HCT116 (cell line): ENCODE results near the gene RNF217. TPM values are rescaled to one million over a fixed set of nuclear protein-coding genes. Genes with fewer than 3 reads are reported as not detected.

Experiments
- ATAC-seq: fragments of 200-7000 bp; cut with Tn5 transposase; 2 replicates; pipeline ENCODE4 v1.9.1; 2020; ENCODE audit warnings: mild to moderate bottlenecking, moderate library complexity
- BruUV-seq: library from RNA; stranded (reverse); fragments of 400-500 nt; replicated peaks from 2 replicates; lab custom pipeline; 2021; lab: Mats Ljungman, UMichigan
- CTCF ChIA-PET: fragments of 300-600 bp; sonication (Branson Sonifier 250); formaldehyde crosslinking; loops from one replicate; lab custom pipeline; 2021; ENCODE audit warnings: antibody characterized with exemption; lab: Charles Lee
- POLR2A ChIA-PET: fragments of 300-600, 350-600 bp; sonication (Branson Sonifier 250); formaldehyde crosslinking; loops from one replicate; lab custom pipeline; 2021; ENCODE audit warnings: antibody characterized with exemption; lab: Charles Lee
- RAD21 ChIA-PET, 2 experiments: fragments of 300-600 bp; sonication (Branson Sonifier 250); formaldehyde crosslinking; loops; one replicate each; lab custom pipeline; 2023; ENCODE audit warnings: low total read pairs in 2 of 2; ENCODE audit not compliant: uncharacterized antibody in 2 of 2, unreplicated experiment in 2 of 2, low non-redundant PET in 1 of 2; lab: Charles Lee
- DNase-seq: peaks from one replicate; pipeline ENCODE4 v3.0.0-alpha.2; 2010; ENCODE audit warnings: low read depth, low spot score
- H2AFZ ChIP-seq: fragments of 200-600 bp; shearing (Covaris generic), sonication (generic); 2 replicates; pipeline ENCODE4 v1.6.1; 2017; ENCODE audit warnings: low read depth, mixed run types, mixed read lengths, antibody characterized with exemption, low read length; ENCODE audit not compliant: poor library complexity, severe bottlenecking
- H3K27ac ChIP-seq: 2 replicates; pipeline ENCODE4 v1.5.1; 2012; ENCODE audit warnings: low read depth, low read length
- H3K27me3 ChIP-seq: fragments of 200-600 bp; sonication (generic); 2 replicates; pipeline ENCODE4 v1.6.1; 2016; ENCODE audit warnings: mixed run types, low read length, mixed read lengths; ENCODE audit not compliant: insufficient read depth
- H3K36me3 ChIP-seq, 2 experiments: fragments of 200-500 bp in 1 of 2; fragments of 200-600 bp in 1 of 2; sonication (Bioruptor generic) in 1 of 2; sonication (generic) in 1 of 2; 2 replicates each; pipeline versions ENCODE4 v1.5.1 to v1.6.1; 2014 to 2016; ENCODE audit warnings: low read length in 2 of 2, inconsistent platforms in 1 of 2, mixed read lengths in 1 of 2, mixed run types in 1 of 2; ENCODE audit not compliant: insufficient read depth in 2 of 2, control insufficient read depth in 1 of 2
- H3K4me1 ChIP-seq, 2 experiments: fragments of 200-600 bp in 1 of 2; sonication (generic) in 1 of 2; 2 replicates each; pipeline versions ENCODE4 v1.5.1 to v1.6.1; 2012 to 2017; ENCODE audit warnings: low read length in 2 of 2, inconsistent platforms in 1 of 2, mild to moderate bottlenecking in 1 of 2, mixed read lengths in 1 of 2, mixed run types in 1 of 2, moderate library complexity in 1 of 2; ENCODE audit not compliant: insufficient read depth in 2 of 2, control insufficient read depth in 1 of 2
- H3K4me2 ChIP-seq: fragments of 200-600 bp; sonication (generic); 2 replicates; pipeline ENCODE4 v1.6.1; 2017; ENCODE audit warnings: mixed run types, low read length, mixed read lengths
- H3K4me3 ChIP-seq, 2 experiments: fragments of 200-600 bp in 1 of 2; sonication (generic) in 1 of 2; replicated peaks in 1 of 2; 2 replicates each; pipeline ENCODE4 v1.5.1; 2011 to 2016; ENCODE audit warnings: low read length in 2 of 2, control low read depth in 1 of 2, low read depth in 1 of 2, mild to moderate bottlenecking in 1 of 2, mixed read lengths in 1 of 2, mixed run types in 1 of 2
- H3K79me2 ChIP-seq: fragments of 200-600 bp; sonication (generic); 2 replicates; pipeline ENCODE4 v1.6.1; 2017; ENCODE audit warnings: mild to moderate bottlenecking, mixed run types, low read length, moderate library complexity, mixed read lengths; ENCODE audit not compliant: insufficient read depth
- H3K9ac ChIP-seq: fragments of 200-600 bp; sonication (generic); 2 replicates; pipeline ENCODE4 v1.6.1; 2016; ENCODE audit warnings: low read length, mixed read lengths
- H3K9me2 ChIP-seq: fragments of 200-600 bp; sonication (generic), shearing (Covaris generic); 2 replicates; pipeline ENCODE4 v1.6.1; 2017; ENCODE audit warnings: mixed run types, mild to moderate bottlenecking, moderate library complexity; ENCODE audit not compliant: insufficient read depth
- H3K9me3 ChIP-seq, 2 experiments: fragments of 200-500 bp in 1 of 2; fragments of 200-600 bp in 1 of 2; sonication (Bioruptor generic) in 1 of 2; sonication (generic) in 1 of 2; 2 replicates each; pipeline ENCODE4 v1.6.1; 2014 to 2017; ENCODE audit warnings: low read length in 2 of 2, mixed read lengths in 2 of 2, inconsistent platforms in 1 of 2, low read depth in 1 of 2, mild to moderate bottlenecking in 1 of 2, mixed run types in 1 of 2, moderate library complexity in 1 of 2; ENCODE audit not compliant: control insufficient read depth in 1 of 2, insufficient read depth in 1 of 2
- H4K20me1 ChIP-seq: fragments of 200-600 bp; sonication (generic), shearing (Covaris generic); 2 replicates; pipeline ENCODE4 v1.6.1; 2017; ENCODE audit warnings: mixed run types, mild to moderate bottlenecking, moderate library complexity; ENCODE audit not compliant: insufficient read depth
- EGR1 ChIP-seq: IDR thresholded peaks from 2 replicates; pipeline ENCODE4 v1.6.1; 2012; ENCODE audit warnings: low read depth
- EZH2 ChIP-seq: fragments of 200-600 bp; sonication (generic); IDR thresholded peaks from 2 replicates; pipeline ENCODE4 v1.6.1; 2017; ENCODE audit warnings: antibody characterized with exemption, mixed run types
- FOSL1 ChIP-seq: IDR thresholded peaks from 2 replicates; pipeline ENCODE4 v1.6.1; 2012; ENCODE audit warnings: low read depth
- YY1 ChIP-seq: IDR thresholded peaks from 2 replicates; pipeline ENCODE4 v1.6.1; 2011; ENCODE audit warnings: low read length, low read depth, moderate library complexity, mild to moderate bottlenecking; ENCODE audit not compliant: insufficient replicate concordance; ENCODE audit errors: extremely low read depth
- intact Hi-C: fragments of 100-400 bp; cut with micrococcal nuclease; formaldehyde crosslinking; loops from 2 replicates; pipeline ENCODE4 v1.10.0; 2022
- total RNA-seq: library from RNA; stranded (reverse); gene quantifications from one replicate; pipeline ENCODE4 v1.2.1, GENCODE V29; 2021; ENCODE audit not compliant: unreplicated experiment
- TF ChIP-seq, protein P1 (sequence below): IDR thresholded peaks from 2 replicates; pipeline ENCODE4 v1.6.1; 2012; ENCODE audit warnings: low read depth
- TF ChIP-seq, protein P2 (sequence below), 3 experiments: fragments of 200-600 bp in 1 of 3; sonication (generic) in 1 of 3; IDR thresholded peaks in 2 of 3; conservative IDR thresholded peaks in 1 of 3; 2 replicates each; pipeline ENCODE4 v1.5.1; 2012 to 2017; ENCODE audit warnings: low read depth in 2 of 3, low read length in 2 of 3, antibody characterized with exemption in 1 of 3, borderline replicate concordance in 1 of 3, control low read depth in 1 of 3, mild to moderate bottlenecking in 1 of 3, mixed read lengths in 1 of 3, mixed run types in 1 of 3, moderate library complexity in 1 of 3; ENCODE audit not compliant: insufficient read depth in 1 of 3

Gene RNF217
- total RNA-seq, 1 experiment from 2014 or later, result 20.4 TPM

DNA sequence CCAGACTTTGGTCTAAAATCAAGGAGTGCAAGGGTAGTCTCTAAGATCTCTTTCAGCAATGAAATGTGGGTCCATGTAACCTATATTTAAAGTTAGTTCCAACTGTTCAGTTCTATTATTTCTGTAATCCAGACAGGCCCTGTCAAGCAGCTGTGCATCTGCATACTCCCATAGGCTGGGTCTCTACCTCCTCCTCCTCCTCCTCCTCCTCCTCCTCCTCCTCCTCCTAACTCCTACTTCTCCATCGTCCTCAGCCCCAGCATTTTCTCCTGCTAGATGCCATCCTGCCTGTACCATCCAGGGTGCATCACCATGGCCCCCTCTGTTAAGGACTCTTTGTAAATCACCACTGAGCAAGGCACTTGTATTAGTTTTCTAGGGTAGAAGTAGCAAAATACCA lies 138.9 kb downstream of the RNF217 start:
- ChIA-PET RAD21 (no interaction called here), POLR2A (no interaction called here), CTCF (no interaction called here)
- Histone ChIP-seq H3K4me2 (no peak overlapping the region), H3K9me3 (no peaks in the 10 kb centered on the region), H3K4me3 (no peak overlapping the region), H3K27me3 (no peaks in the 10 kb centered on the region), H3K27ac (no peak overlapping the region), H4K20me1 (no peaks in the 10 kb centered on the region), H3K9me2 (no peaks in the 10 kb centered on the region), H3K36me3 (no peaks in the 10 kb centered on the region), H3K79me2 (no peaks in the 10 kb centered on the region), H3K9ac (no peak overlapping the region), H2AFZ (peak overlapping the region; percentile 4), H3K4me1 (peaks cover 8 to 41% of the 10 kb centered on the region in 2 experiments; a peak in 3 of 4 replicates)
- intact Hi-C loops, result loop anchor here (2.0 to 10.0 kb wide), 2 partner anchors 54 to 136 kb away; partner anchors contain the start of gene RNF217
- DNase-seq (no peak), ATAC-seq (no peak)
- BruUV-seq, result no TSS peak
- TF ChIP-seq FOSL1 (no peak), EGR1 (no peak), EZH2 (no peak), YY1 (no peak)
- TF ChIP-seq, protein P1, sequence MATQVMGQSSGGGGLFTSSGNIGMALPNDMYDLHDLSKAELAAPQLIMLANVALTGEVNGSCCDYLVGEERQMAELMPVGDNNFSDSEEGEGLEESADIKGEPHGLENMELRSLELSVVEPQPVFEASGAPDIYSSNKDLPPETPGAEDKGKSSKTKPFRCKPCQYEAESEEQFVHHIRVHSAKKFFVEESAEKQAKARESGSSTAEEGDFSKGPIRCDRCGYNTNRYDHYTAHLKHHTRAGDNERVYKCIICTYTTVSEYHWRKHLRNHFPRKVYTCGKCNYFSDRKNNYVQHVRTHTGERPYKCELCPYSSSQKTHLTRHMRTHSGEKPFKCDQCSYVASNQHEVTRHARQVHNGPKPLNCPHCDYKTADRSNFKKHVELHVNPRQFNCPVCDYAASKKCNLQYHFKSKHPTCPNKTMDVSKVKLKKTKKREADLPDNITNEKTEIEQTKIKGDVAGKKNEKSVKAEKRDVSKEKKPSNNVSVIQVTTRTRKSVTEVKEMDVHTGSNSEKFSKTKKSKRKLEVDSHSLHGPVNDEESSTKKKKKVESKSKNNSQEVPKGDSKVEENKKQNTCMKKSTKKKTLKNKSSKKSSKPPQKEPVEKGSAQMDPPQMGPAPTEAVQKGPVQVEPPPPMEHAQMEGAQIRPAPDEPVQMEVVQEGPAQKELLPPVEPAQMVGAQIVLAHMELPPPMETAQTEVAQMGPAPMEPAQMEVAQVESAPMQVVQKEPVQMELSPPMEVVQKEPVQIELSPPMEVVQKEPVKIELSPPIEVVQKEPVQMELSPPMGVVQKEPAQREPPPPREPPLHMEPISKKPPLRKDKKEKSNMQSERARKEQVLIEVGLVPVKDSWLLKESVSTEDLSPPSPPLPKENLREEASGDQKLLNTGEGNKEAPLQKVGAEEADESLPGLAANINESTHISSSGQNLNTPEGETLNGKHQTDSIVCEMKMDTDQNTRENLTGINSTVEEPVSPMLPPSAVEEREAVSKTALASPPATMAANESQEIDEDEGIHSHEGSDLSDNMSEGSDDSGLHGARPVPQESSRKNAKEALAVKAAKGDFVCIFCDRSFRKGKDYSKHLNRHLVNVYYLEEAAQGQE, result no peak
- TF ChIP-seq, protein P2, sequence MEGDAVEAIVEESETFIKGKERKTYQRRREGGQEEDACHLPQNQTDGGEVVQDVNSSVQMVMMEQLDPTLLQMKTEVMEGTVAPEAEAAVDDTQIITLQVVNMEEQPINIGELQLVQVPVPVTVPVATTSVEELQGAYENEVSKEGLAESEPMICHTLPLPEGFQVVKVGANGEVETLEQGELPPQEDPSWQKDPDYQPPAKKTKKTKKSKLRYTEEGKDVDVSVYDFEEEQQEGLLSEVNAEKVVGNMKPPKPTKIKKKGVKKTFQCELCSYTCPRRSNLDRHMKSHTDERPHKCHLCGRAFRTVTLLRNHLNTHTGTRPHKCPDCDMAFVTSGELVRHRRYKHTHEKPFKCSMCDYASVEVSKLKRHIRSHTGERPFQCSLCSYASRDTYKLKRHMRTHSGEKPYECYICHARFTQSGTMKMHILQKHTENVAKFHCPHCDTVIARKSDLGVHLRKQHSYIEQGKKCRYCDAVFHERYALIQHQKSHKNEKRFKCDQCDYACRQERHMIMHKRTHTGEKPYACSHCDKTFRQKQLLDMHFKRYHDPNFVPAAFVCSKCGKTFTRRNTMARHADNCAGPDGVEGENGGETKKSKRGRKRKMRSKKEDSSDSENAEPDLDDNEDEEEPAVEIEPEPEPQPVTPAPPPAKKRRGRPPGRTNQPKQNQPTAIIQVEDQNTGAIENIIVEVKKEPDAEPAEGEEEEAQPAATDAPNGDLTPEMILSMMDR (IDR thresholded peaks at IDR 0.05 in 2 of 3, conservative IDR thresholded peaks at IDR 0.05 in 1 of 3; ENCODE audit: borderline replicate concordance in 1 of 3, insufficient read depth in 1 of 3, low read depth in 2 of 3, low read length in 2 of 3), result no peak
